A549 (cell line): ENCODE results near the gene KIF4A. TPM values are rescaled to one million over a fixed set of nuclear protein-coding genes. Genes with fewer than 3 reads are reported as not detected.
A peak's percentile ranks its signal among the peaks of the same experiment; 100 is the strongest.

Source experiments
- ATAC-seq, 2 experiments: fragments of 200-7000 bp in 1 of 2; fragments of >200 bp in 1 of 2; cut with Nextera tagmentation in 1 of 2; cut with Tn5 transposase in 1 of 2; 3 replicates each; pipeline versions ENCODE4 v1.8.0 to v1.9.1; 2018 to 2020; ENCODE audit warnings: mild to moderate bottlenecking in 1 of 2, moderate library complexity in 1 of 2
- CTCF ChIA-PET: fragments of 300-600 bp; sonication (Branson Sonifier 250); formaldehyde crosslinking; extraction: SDS; loops from one replicate; lab custom pipeline; 2021; ENCODE audit warnings: antibody characterized with exemption, inconsistent platforms; lab: Yijun Ruan, JAX
- POLR2A ChIA-PET: fragments of 350-600 bp; formaldehyde crosslinking; extraction: SDS; loops from one replicate; lab custom pipeline; 2021; ENCODE audit warnings: antibody characterized with exemption, inconsistent platforms; lab: Yijun Ruan, JAX
- DNase-seq, 2 experiments: peaks; one replicate each; pipeline versions ENCODE4 v3.0.0 to v3.0.0-alpha.2; 2011 to 2016; ENCODE audit warnings: low read depth in 1 of 2, low spot score in 1 of 2
- FAIRE-seq: peaks from 2 replicates; lab custom pipeline; 2011; peaks lifted over from hg19 to GRCh38; lab: Jason Lieb, UNC
- H3K27ac ChIP-seq, 2 experiments: fragments of >200 bp; sonication (Bioruptor Twin); formaldehyde crosslinking; 3 replicates each; pipeline ENCODE4 v1.5.1; 2016 to 2017
- H3K4me1 ChIP-seq: fragments of >200 bp; sonication (Bioruptor Twin); formaldehyde crosslinking; 3 replicates; pipeline ENCODE4 v1.6.1; 2016
- H3K4me2 ChIP-seq: fragments of >200 bp; sonication (Bioruptor Twin); formaldehyde crosslinking; 3 replicates; pipeline ENCODE4 v1.6.1; 2016
- H3K4me3 ChIP-seq: fragments of >200 bp; sonication (Bioruptor Twin); formaldehyde crosslinking; 3 replicates; pipeline ENCODE4 v1.5.1; 2016
- H3K9me3 ChIP-seq: fragments of >200 bp; sonication (Bioruptor Twin); formaldehyde crosslinking; 3 replicates; pipeline ENCODE4 v1.6.1; 2016
- BCL3 ChIP-seq: fragments of >200 bp; sonication (Bioruptor Twin); formaldehyde crosslinking; IDR thresholded peaks from 3 replicates; pipeline ENCODE4 v1.6.1; 2016
- CHD2 ChIP-seq: fragments of 150-350 bp; IDR thresholded peaks from 2 replicates; pipeline ENCODE4 v1.6.1; 2014; ENCODE audit warnings: low read length; ENCODE audit not compliant: partially characterized antibody
- CHD4 ChIP-seq: fragments of 200-600 bp; sonication (generic); IDR thresholded peaks from 2 replicates; pipeline ENCODE4 v1.6.1; 2016; ENCODE audit warnings: antibody characterized with exemption, mild to moderate bottlenecking, borderline replicate concordance
- CTCF ChIP-seq: fragments of >200 bp; sonication (Bioruptor Twin); formaldehyde crosslinking; IDR thresholded peaks from 3 replicates; pipeline ENCODE4 v1.5.1; 2016
- E2F6 ChIP-seq: IDR thresholded peaks from 2 replicates; pipeline ENCODE4 v1.6.1; 2012; ENCODE audit warnings: low read depth, borderline replicate concordance
- ELK1 ChIP-seq: fragments of 150-350 bp; IDR thresholded peaks from 2 replicates; pipeline ENCODE4 v1.6.1; 2014; ENCODE audit warnings: low read depth, mild to moderate bottlenecking, low read length
- HDAC2 ChIP-seq: fragments of 200-600 bp; sonication (generic); IDR thresholded peaks from 2 replicates; pipeline ENCODE4 v1.6.1; 2016
- HES2 ChIP-seq: fragments of >200 bp; sonication (Bioruptor Twin); formaldehyde crosslinking; IDR thresholded peaks from 2 replicates; pipeline ENCODE4 v1.6.1; 2016
- JUN ChIP-seq, 2 experiments: fragments of >200 bp; sonication (Bioruptor Twin); formaldehyde crosslinking; IDR thresholded peaks; 2 replicates in 1 of 2; 3 replicates in 1 of 2; pipeline ENCODE4 v1.6.1; 2016 to 2017
- JUNB ChIP-seq: fragments of >200 bp; sonication (Bioruptor Twin); formaldehyde crosslinking; IDR thresholded peaks from 2 replicates; pipeline ENCODE4 v1.6.1; 2016
- KDM1A ChIP-seq: fragments of 200-600 bp; sonication (generic); IDR thresholded peaks from 2 replicates; pipeline ENCODE4 v1.6.1; 2016; ENCODE audit warnings: low read depth, mild to moderate bottlenecking
- KDM5A ChIP-seq: fragments of 200-600 bp; sonication (generic); IDR thresholded peaks from 2 replicates; pipeline ENCODE4 v1.6.1; 2016; ENCODE audit warnings: antibody characterized with exemption, mild to moderate bottlenecking
- MAFK ChIP-seq: fragments of 450-650 bp; IDR thresholded peaks from 2 replicates; pipeline ENCODE4 v1.6.1; 2014; ENCODE audit not compliant: partially characterized antibody
- MAZ ChIP-seq: fragments of 150-350 bp; IDR thresholded peaks from 2 replicates; pipeline ENCODE4 v1.6.1; 2014; ENCODE audit warnings: antibody characterized with exemption, low read depth, low read length, borderline replicate concordance
- MYC ChIP-seq: IDR thresholded peaks from 2 replicates; pipeline ENCODE4 v1.6.1; 2012; ENCODE audit warnings: mild to moderate bottlenecking, inconsistent platforms, low read length, improper control_type of control experiment, borderline replicate concordance
- PHF8 ChIP-seq: fragments of 200-600 bp; sonication (generic); IDR thresholded peaks from 2 replicates; pipeline ENCODE4 v1.6.1; 2016; ENCODE audit warnings: low read depth, mild to moderate bottlenecking, antibody characterized with exemption, moderate library complexity, borderline replicate concordance
- POLR2A ChIP-seq: IDR thresholded peaks from 2 replicates; pipeline ENCODE4 v1.6.1; 2012; ENCODE audit warnings: mild to moderate bottlenecking, low read length
- POLR2AphosphoS2 ChIP-seq: conservative IDR thresholded peaks from 2 replicates; pipeline ENCODE4 v1.6.1; 2012; ENCODE audit warnings: low read length, improper control_type of control experiment, inconsistent platforms
- RAD21 ChIP-seq, 2 experiments: fragments of >200 bp in 1 of 2; sonication (Bioruptor Twin) in 1 of 2; formaldehyde crosslinking in 1 of 2; IDR thresholded peaks in 1 of 2; conservative IDR thresholded peaks in 1 of 2; 2 replicates in 1 of 2; 3 replicates in 1 of 2; pipeline ENCODE4 v1.6.1; 2012 to 2018; ENCODE audit warnings: inconsistent platforms in 1 of 2
- ZNF302 ChIP-seq: fragments of 250-450 bp; sonication (Bioruptor Pico); IDR thresholded peaks from 2 replicates; pipeline ENCODE4 v1.9.0; 2021; ENCODE audit warnings: inconsistent platforms, mild to moderate bottlenecking, moderate library complexity
- WGBS: methylation state at CpG from one replicate; pipeline ENCODE4 v1.1.6; 2017; ENCODE audit errors: missing lambda C conversion rate; 5-methylcytosine and 5-hydroxymethylcytosine counted together
- polyA minus RNA-seq: library from RNA; depleted of rRNA, polyadenylated mRNA; stranded (reverse); fragments of >200 nt; gene quantifications from 2 replicates; pipeline ENCODE4 v1.2.3, GENCODE V29; 2011; rRNA and poly(A)+ RNA removed
- polyA plus RNA-seq, 4 experiments: library from polyadenylated mRNA; depleted of rRNA in 3 of 4; stranded (reverse); fragments of >200 nt; fragmentation: RNase III in 1 of 4; extraction: RNeasy Plus Mini Kit Qiagen cat#74134 plus additional on column Dnase treatment in 1 of 4; gene quantifications; 2 replicates in 3 of 4; 3 replicates in 1 of 4; pipeline ENCODE4 v1.2.3, GENCODE V29; 2011 to 2017

Gene KIF4A
- polyA plus RNA-seq (2011; rRNA removed) = 34.5 and 46.6 TPM in 2 replicates
- polyA plus RNA-seq (2012; cell fraction: cytosol; rRNA removed) = 13.3 and 15.7 TPM in 2 replicates
- 12.5 and 19.1 TPM in 2 replicates for polyA plus RNA-seq (2012; cell fraction: nucleus; rRNA removed)
- 26.5 to 29.1 TPM (median 27.9 TPM) in 3 replicates for polyA plus RNA-seq (2017; fragmentation: RNase III; extraction: RNeasy Plus Mini Kit Qiagen cat#74134 plus additional on column Dnase treatment)
- 18.5 and 19.8 TPM in 2 replicates for polyA minus RNA-seq

- ChIA-PET POLR2A (interaction anchor here (0.8 to 2.5 kb wide), 3 partner anchors 12 to 157 kb away, joined by 3 to 17 read pairs (median 6); partner anchors contain the start of gene IGBP1), CTCF (interaction anchor here (1.4 kb wide), 1 partner anchor 157 kb away, joined by 8 read pairs; the partner anchor contains the start of gene IGBP1)
- Histone ChIP-seq H3K4me3 (peak within 1 kb of the TSS; percentile 92), H3K27ac (peak within 1 kb of the TSS; percentile 83 to 85), H3K4me1 (peaks cover 22% of the 10 kb centered on the region; the same call in 1 of the 3 replicates), H3K9me3 (no peaks in the 10 kb centered on the region)
- FAIRE-seq (peak; percentile 59), DNase-seq (peak; percentile 86 to 95), ATAC-seq (peak; percentile 100)
- 2% methylated on average over 31 of the region's 62 CpGs for WGBS
- TF ChIP-seq JUN (IDR thresholded peaks at IDR 0.05) = peak in 1 of 2 experiments; percentile 30; a peak in 1 of 5 replicates
- no peak for TF ChIP-seq POLR2AphosphoS2
- TF ChIP-seq CHD4 = no peak
- peak; percentile 77 for TF ChIP-seq POLR2A
- 0 out of 2 replicates have a peak, but pooled peaks have one; percentile 36 for TF ChIP-seq E2F6
- TF ChIP-seq CTCF = no peak
- TF ChIP-seq PHF8 = peak; percentile 44; the same call in 1 of the 2 replicates
- no peak for TF ChIP-seq KDM1A
- TF ChIP-seq KDM5A = 0 out of 2 replicates have a peak, but pooled peaks have one; percentile 30
- TF ChIP-seq, all 56 proteins: peak for 5
- peak within 1 kb of the TSS; percentile 97 for H3K4me2 ChIP-seq
Observed at GRCh38 chrX:70289793-70290770, at the start of gene KIF4A, which contains the start of gene PDZD11. Gene KIF4A (plus strand): TSS chrX:70290104. CDS start chrX:70290459, 355 bp downstream. Gene PDZD11 (minus strand): TSS chrX:70289927. CDS start chrX:70289341, 586 bp downstream.

- no peak overlapping the region for H3K27ac ChIP-seq
- ChIA-PET POLR2A (no interaction called here), CTCF (no interaction called here)
- no peaks in the 10 kb centered on the region for H3K9me3 ChIP-seq
- H3K4me3 ChIP-seq = no peak overlapping the region
- no peak for TF ChIP-seq MAZ
- no peak for TF ChIP-seq KDM1A
- TF ChIP-seq CHD4 = no peak
- TF ChIP-seq E2F6 = no peak
- ATAC-seq = no peak
- FAIRE-seq = no peak
- no peak for DNase-seq
- H3K4me1 ChIP-seq = no peaks in the 10 kb centered on the region
- whole genome bisulfite sequencing = 100% methylated on average over 1 of the region's 1 CpG
- no peak overlapping the region for H3K4me2 ChIP-seq
Observed at GRCh38 chrX:70240751-70241150, 49.2 kb upstream of the KIF4A start.

- no peaks in the 10 kb centered on the region for H3K9me3 ChIP-seq
- DNase-seq = no peak
- H3K4me1 ChIP-seq = no peaks in the 10 kb centered on the region
- POLR2A ChIA-PET = no interaction called here
- CTCF ChIA-PET = no interaction called here
- ATAC-seq = no peak
- no peak overlapping the region for H3K4me3 ChIP-seq
- H3K4me2 ChIP-seq = no peak overlapping the region
- no peak for FAIRE-seq
- no peak overlapping the region for H3K27ac ChIP-seq
- 50% methylated on average over 2 of the region's 2 CpGs for WGBS
- TF ChIP-seq RAD21 (conservative IDR thresholded peaks at IDR 0.05 in 1 of 2, IDR thresholded peaks at IDR 0.05 in 1 of 2) = no peak
- no peak for TF ChIP-seq POLR2A
- TF ChIP-seq MAFK = no peak
- TF ChIP-seq ZNF302 = no peak
- no peak for TF ChIP-seq ELK1
- no peak for TF ChIP-seq MYC
- TF ChIP-seq HDAC2 = no peak
- no peak for TF ChIP-seq CHD2
- no peak for TF ChIP-seq JUNB
- TF ChIP-seq BCL3 = no peak
- no peak for TF ChIP-seq HES2
- TF ChIP-seq MAZ = no peak
Observed at GRCh38 chrX:70241501-70241900, 48.4 kb upstream of the KIF4A start.
